GM06990 (cell line): ENCODE results near the gene SPSB1.

ENCODE experiments used
- DNase-seq: peaks from one replicate; pipeline ENCODE4 v3.0.0-alpha.2; 2011; ENCODE audit not compliant: insufficient read length; ENCODE audit errors: extremely low read depth
- H3K27me3 ChIP-seq: replicated peaks from 2 replicates; pipeline ENCODE4 v1.6.0; 2011; ENCODE audit warnings: low read length; ENCODE audit not compliant: control insufficient read depth, insufficient read depth
- H3K36me3 ChIP-seq: 2 replicates; pipeline ENCODE4 v1.5.1; 2011; ENCODE audit warnings: low read length; ENCODE audit not compliant: control insufficient read depth, insufficient read depth
- H3K4me3 ChIP-seq: replicated peaks from 2 replicates; pipeline ENCODE4 v1.5.1; 2011; ENCODE audit warnings: low read depth, mild to moderate bottlenecking, control low read depth, low read length
- CTCF ChIP-seq: IDR thresholded peaks from 2 replicates; pipeline ENCODE4 v1.5.1; 2011; ENCODE audit warnings: low read length, control low read depth, mild to moderate bottlenecking, inconsistent platforms; ENCODE audit not compliant: insufficient read depth, poor library complexity, severe bottlenecking

The SPSB1 gene

GRCh38 chr1:9256332-9256731 is 36.4 kb upstream of the SPSB1 start:
- no peaks in the 10 kb centered on the region for H3K36me3 ChIP-seq
- H3K27me3 ChIP-seq = no peaks in the 10 kb centered on the region
- DNase-seq = no peak
- TF ChIP-seq CTCF = no peak
- no peak overlapping the region for H3K4me3 ChIP-seq

DNA sequence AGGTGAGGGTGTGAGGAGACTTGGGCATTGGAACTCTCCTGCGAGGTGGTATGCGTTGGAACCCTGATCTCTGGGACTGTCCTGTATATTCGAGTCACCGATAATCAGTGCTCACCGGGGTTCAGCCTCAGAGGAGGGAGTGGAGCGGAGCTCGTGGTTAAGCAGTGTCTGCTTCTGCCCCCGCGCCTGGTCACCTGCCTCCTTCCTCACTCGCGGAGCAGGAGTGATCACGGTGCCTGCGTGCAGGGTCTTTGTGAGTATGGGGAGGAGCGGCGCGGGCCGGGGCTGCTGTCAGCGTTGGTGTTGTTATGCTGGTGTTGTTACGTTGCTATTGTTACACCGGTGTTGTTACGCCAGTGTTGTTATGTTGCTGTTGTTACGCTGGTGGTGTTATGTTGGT is 34.8 kb upstream of the SPSB1 start:
- Histone ChIP-seq H3K4me3 (no peak overlapping the region), H3K27me3 (no peaks in the 10 kb centered on the region), H3K36me3 (peaks cover 2% of the 10 kb centered on the region)
- TF ChIP-seq CTCF = no peak
- DNase-seq = no peak

DNA sequence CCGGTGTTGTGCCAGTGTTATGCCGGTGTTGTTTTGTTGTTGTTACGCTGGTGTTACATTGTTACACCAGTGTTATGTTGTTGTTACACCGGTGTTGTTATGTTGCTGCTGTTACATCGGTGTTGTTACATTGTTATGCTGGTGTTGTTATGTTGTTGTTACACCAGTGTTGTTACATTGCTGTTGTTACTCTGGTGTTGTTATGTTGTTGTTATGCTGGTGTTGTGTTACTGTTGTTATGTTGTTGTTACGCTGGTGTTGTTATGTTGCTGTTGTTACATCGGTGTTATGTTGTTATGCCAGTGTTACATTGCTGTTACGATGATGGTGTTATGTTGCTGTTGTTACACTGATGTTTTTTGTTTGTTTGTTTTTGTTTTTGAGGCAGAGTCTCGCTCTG is 34.1 kb upstream of the SPSB1 start:
- Histone ChIP-seq H3K4me3 (no peak overlapping the region), H3K36me3 (peaks cover 2% of the 10 kb centered on the region), H3K27me3 (no peaks in the 10 kb centered on the region)
- DNase-seq = no peak
- TF ChIP-seq CTCF = no peak

DNA sequence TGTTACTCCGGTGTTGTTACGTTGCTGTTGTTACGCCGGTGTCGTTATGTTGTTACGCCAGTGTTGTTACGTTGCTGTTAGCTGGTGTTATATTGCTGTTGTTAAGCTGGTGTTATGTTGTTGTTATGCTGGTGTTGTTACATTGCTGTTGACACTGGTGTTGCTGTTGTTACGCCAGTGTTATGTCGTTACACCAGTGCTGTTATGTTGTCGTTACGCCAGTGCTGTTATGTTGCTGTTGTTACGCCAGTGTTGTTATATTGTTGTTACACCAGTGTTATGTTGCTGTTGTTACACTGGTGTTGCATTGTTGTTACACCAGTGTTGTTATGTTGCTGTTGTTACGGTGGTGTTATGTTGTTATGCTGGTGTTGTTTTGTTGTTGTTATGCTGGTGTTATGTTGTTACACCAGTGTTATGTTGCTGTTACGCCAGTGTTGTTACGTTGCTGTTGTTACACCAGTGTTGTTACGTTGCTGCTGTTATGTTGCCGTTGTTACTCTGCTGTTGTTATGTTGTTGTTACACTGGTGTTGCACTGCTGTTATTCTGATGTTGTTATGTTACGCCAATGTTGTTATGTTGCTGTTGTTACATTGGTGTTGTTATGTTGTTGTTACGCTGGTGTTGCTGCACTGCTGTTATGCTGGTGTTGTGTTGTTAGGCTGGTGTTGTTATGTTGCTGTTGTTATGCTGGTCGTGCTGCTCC is 32.5 kb upstream of the SPSB1 start:
- no peak for DNase-seq
- no peak for TF ChIP-seq CTCF
- no peaks in the 10 kb centered on the region for H3K27me3 ChIP-seq
- peaks cover 5% of the 10 kb centered on the region for H3K36me3 ChIP-seq
- H3K4me3 ChIP-seq = no peak overlapping the region

- H3K36me3 ChIP-seq = peaks cover 5% of the 10 kb centered on the region
- no peaks in the 10 kb centered on the region for H3K27me3 ChIP-seq
- no peak for DNase-seq
- no peak for TF ChIP-seq CTCF
- H3K4me3 ChIP-seq = no peak overlapping the region
These were observed 31.2 kb upstream of the SPSB1 start for GRCh38 chr1:9261496-9261895.
